Stomach (tissue), 4 donors: ENCODE data around the gene COQ3.

ENCODE experiments used
- POLR2A ChIP-seq, 4 donors: fragments of 450-650 bp; IDR thresholded peaks; one replicate each; pipeline ENCODE4 v1.6.1; 2016; ENCODE audit warnings: antibody characterized with exemption in 4 of 4, control low read depth in 2 of 4, mild to moderate bottlenecking in 1 of 4, moderate library complexity in 1 of 4
- POLR2AphosphoS5 ChIP-seq, 3 donors: sonication (generic); formaldehyde crosslinking; IDR thresholded peaks; one replicate each; pipeline ENCODE4 v1.6.1; 2016; ENCODE audit warnings: antibody characterized with exemption in 3 of 3
- TF ChIP-seq, protein P1 (sequence below), 7 experiments: fragments of 450-650 bp in 4 of 7; fragments of 200-600 bp in 3 of 7; sonication (generic) in 3 of 7; IDR thresholded peaks; one replicate each; pipeline ENCODE4 v1.5.1; 2016 to 2019; ENCODE audit warnings: antibody characterized with exemption in 7 of 7, control low read depth in 2 of 7, mild to moderate bottlenecking in 1 of 7

DNA sequence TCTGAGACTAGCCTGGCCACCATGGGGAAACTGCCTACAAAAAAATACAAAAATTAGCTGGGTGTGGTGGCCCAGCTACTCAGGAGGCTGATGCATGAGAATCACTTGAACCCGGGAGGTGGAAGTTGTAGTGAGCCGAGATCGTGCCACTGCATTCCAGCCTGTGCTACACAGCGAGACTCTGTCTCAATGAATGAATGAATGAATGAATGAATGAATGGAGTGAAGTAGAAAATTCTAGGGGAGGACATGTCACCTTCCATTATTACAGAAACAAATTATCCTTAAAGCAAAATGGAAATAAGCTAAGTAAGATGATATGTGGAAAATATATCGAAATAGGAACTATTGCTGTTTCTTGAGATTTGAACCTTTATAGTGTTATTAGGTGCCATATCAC lies 34.0 kb upstream of the COQ3 start:
- TF ChIP-seq, protein P1, sequence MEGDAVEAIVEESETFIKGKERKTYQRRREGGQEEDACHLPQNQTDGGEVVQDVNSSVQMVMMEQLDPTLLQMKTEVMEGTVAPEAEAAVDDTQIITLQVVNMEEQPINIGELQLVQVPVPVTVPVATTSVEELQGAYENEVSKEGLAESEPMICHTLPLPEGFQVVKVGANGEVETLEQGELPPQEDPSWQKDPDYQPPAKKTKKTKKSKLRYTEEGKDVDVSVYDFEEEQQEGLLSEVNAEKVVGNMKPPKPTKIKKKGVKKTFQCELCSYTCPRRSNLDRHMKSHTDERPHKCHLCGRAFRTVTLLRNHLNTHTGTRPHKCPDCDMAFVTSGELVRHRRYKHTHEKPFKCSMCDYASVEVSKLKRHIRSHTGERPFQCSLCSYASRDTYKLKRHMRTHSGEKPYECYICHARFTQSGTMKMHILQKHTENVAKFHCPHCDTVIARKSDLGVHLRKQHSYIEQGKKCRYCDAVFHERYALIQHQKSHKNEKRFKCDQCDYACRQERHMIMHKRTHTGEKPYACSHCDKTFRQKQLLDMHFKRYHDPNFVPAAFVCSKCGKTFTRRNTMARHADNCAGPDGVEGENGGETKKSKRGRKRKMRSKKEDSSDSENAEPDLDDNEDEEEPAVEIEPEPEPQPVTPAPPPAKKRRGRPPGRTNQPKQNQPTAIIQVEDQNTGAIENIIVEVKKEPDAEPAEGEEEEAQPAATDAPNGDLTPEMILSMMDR (IDR thresholded peaks at IDR 0.05) = no peak
- TF ChIP-seq POLR2AphosphoS5 (IDR thresholded peaks at IDR 0.05) = no peak
- no peak for TF ChIP-seq POLR2A (IDR thresholded peaks at IDR 0.05)
